Aorta (tissue), 4 donors: ENCODE measurements around the gene TNFAIP3. TPM values are rescaled to one million over a fixed set of nuclear protein-coding genes. Genes with fewer than 3 reads are reported as not detected.

Experiments
- polyA plus RNA-seq, 2 donors: library from polyadenylated mRNA; stranded (reverse); fragments of 200-250 nt; gene quantifications; one replicate each; pipeline ENCODE4 v1.2.3, GENCODE V29; 2013
- total RNA-seq, 2 donors: library from RNA; stranded (reverse); fragmentation: NEBNext Ultra II Directional; extraction: Animal tissue kit (Norgen Biotek cat#: 25700); gene quantifications; one replicate each; pipeline ENCODE4 v1.2.1, GENCODE V29; 2021
- donor health status: healthy with polysubstance abuse.
- donor health status: Bipolar disorder and iron deficiency.
- donor health status: DM: no; HTN: no; CAD: no.
- donor health status: DM: yes; HTN: yes; CAD: no.

Gene TNFAIP3
- total and polyA plus RNA-seq, 4 donors: 4.9 to 40.2 (median 13.8) TPM

Other genes starting within 250 kb of the TNFAIP3 start
- gene PERP, start 240.2 kb downstream of the TNFAIP3 start, total RNA-seq: 10 to 100 TPM; 14.8 to 16.9 TPM
- gene PERP, start 240.2 kb downstream of the TNFAIP3 start, polyA plus RNA-seq: 10 to 100 TPM; 13.6 to 15.9 TPM